Endothelial cell of umbilical vein (primary cell): ENCODE data around the gene C1QB. TPM values are rescaled to one million over a fixed set of nuclear protein-coding genes. Genes with fewer than 3 reads are reported as not detected.

ENCODE experiments used
- BruUV-seq: library from RNA; stranded (reverse); fragments of 400-500 nt; replicated peaks from 2 replicates; lab custom pipeline; 2021; lab: Mats Ljungman, UMichigan
- CTCF ChIA-PET: fragments of 300-600, 350-600 bp; sonication (Branson Sonifier 250); formaldehyde crosslinking; loops from one replicate; lab custom pipeline; 2021; ENCODE audit warnings: antibody characterized with exemption, inconsistent platforms; lab: Charles Lee
- POLR2A ChIA-PET: fragments of 300-600, 350-600 bp; sonication (Branson Sonifier 250); formaldehyde crosslinking; loops from one replicate; lab custom pipeline; 2021; ENCODE audit warnings: antibody characterized with exemption, inconsistent platforms; lab: Charles Lee
- DNase-seq: peaks from one replicate; pipeline ENCODE4 v3.0.0-alpha.2; 2011; ENCODE audit warnings: low read depth, low spot score
- FAIRE-seq: peaks from 2 replicates; lab custom pipeline; 2011; peaks lifted over from hg19 to GRCh38; lab: Jason Lieb, UNC
- H2AFZ ChIP-seq: 2 replicates; pipeline ENCODE4 v1.6.0; 2012; ENCODE audit warnings: low read depth, low read length, control low read depth, inconsistent platforms
- H3K27ac ChIP-seq: 2 replicates; pipeline ENCODE4 v1.5.1; 2011; ENCODE audit warnings: low read depth, mild to moderate bottlenecking, control low read depth, low read length, moderate library complexity; ENCODE audit not compliant: insufficient read depth
- H3K27me3 ChIP-seq, 2 experiments: 2 replicates each; pipeline versions ENCODE4 v1.6.0 to v1.6.1; 2011; ENCODE audit warnings: low read length in 2 of 2, mixed read lengths in 1 of 2; ENCODE audit not compliant: control insufficient read depth in 2 of 2, insufficient read depth in 2 of 2
- H3K36me3 ChIP-seq, 2 experiments: 2 replicates in 1 of 2; 3 replicates in 1 of 2; pipeline ENCODE4 v1.5.1; 2011; ENCODE audit warnings: low read length in 2 of 2, mild to moderate bottlenecking in 1 of 2, moderate library complexity in 1 of 2; ENCODE audit not compliant: control insufficient read depth in 2 of 2, insufficient read depth in 2 of 2; ENCODE audit errors: extremely low read depth in 1 of 2
- H3K4me1 ChIP-seq: 3 replicates; pipeline ENCODE4 v1.5.1; 2011; ENCODE audit warnings: mild to moderate bottlenecking, low read length; ENCODE audit not compliant: control insufficient read depth, insufficient read depth; ENCODE audit errors: extremely low read depth
- H3K4me2 ChIP-seq: 2 replicates; pipeline ENCODE4 v1.6.1; 2011; ENCODE audit warnings: low read length, control low read depth, mixed read lengths; ENCODE audit not compliant: insufficient read depth
- H3K4me3 ChIP-seq, 3 experiments: fragments of 200-600 bp in 1 of 3; sonication (generic), shearing (Covaris generic) in 1 of 3; replicated peaks in 1 of 3; 2 replicates each; pipeline ENCODE4 v1.5.1; 2011 to 2016; ENCODE audit warnings: control low read depth in 3 of 3, low read length in 3 of 3, mild to moderate bottlenecking in 2 of 3, inconsistent platforms in 1 of 3, low read depth in 1 of 3, moderate library complexity in 1 of 3; ENCODE audit not compliant: insufficient read depth in 1 of 3
- H3K79me2 ChIP-seq: 2 replicates; pipeline ENCODE4 v1.6.0; 2012; ENCODE audit warnings: low read length, inconsistent platforms; ENCODE audit not compliant: control insufficient read depth, insufficient read depth
- H3K9ac ChIP-seq: replicated peaks from 2 replicates; pipeline ENCODE3; 2011; ENCODE audit warnings: low read length, control low read depth; ENCODE audit not compliant: insufficient read depth; ENCODE audit errors: extremely low read depth
- H3K9me1 ChIP-seq: replicated peaks from 3 replicates; pipeline ENCODE4 v1.6.0; 2011; ENCODE audit warnings: mild to moderate bottlenecking, low read length; ENCODE audit not compliant: control insufficient read depth, insufficient read depth; ENCODE audit errors: extremely low read depth
- H3K9me3 ChIP-seq: replicated peaks from 2 replicates; pipeline ENCODE4 v1.5.1; 2012; ENCODE audit warnings: low read length, inconsistent platforms; ENCODE audit not compliant: control insufficient read depth, insufficient read depth
- H4K20me1 ChIP-seq: replicated peaks from 2 replicates; pipeline ENCODE3; 2011; ENCODE audit warnings: mild to moderate bottlenecking, low read length; ENCODE audit not compliant: control insufficient read depth, insufficient read depth; ENCODE audit errors: extremely low read depth
- EZH2 ChIP-seq: IDR thresholded peaks from 2 replicates; pipeline ENCODE4 v1.6.1; 2012; ENCODE audit warnings: borderline replicate concordance, low read depth, mild to moderate bottlenecking, moderate library complexity, low read length, inconsistent platforms; ENCODE audit not compliant: severe bottlenecking
- FOS ChIP-seq: IDR thresholded peaks from 2 replicates; pipeline ENCODE4 v1.6.1; 2011; ENCODE audit warnings: mild to moderate bottlenecking, low read length, moderate library complexity, borderline replicate concordance; ENCODE audit not compliant: insufficient read depth
- GATA2 ChIP-seq: IDR thresholded peaks from 2 replicates; pipeline ENCODE4 v1.7.0; 2011; ENCODE audit warnings: low read depth, mild to moderate bottlenecking, moderate library complexity, mixed read lengths, low read length; ENCODE audit not compliant: insufficient read length, insufficient read depth
- JUN ChIP-seq: IDR thresholded peaks from 2 replicates; pipeline ENCODE4 v1.6.1; 2011; ENCODE audit warnings: borderline replicate concordance, low read depth; ENCODE audit not compliant: insufficient read length, insufficient read depth
- MYC ChIP-seq: IDR thresholded peaks from one replicate; pipeline ENCODE4 v1.6.1; 2011; ENCODE audit warnings: mild to moderate bottlenecking, low read depth, low read length
- POLR2A ChIP-seq: IDR thresholded peaks from 2 replicates; pipeline ENCODE4 v1.6.1; 2012; ENCODE audit warnings: low read depth, mild to moderate bottlenecking, control low read depth, low read length
- POLR2AphosphoS5 ChIP-seq: IDR thresholded peaks from 2 replicates; pipeline ENCODE4 v1.6.1; 2012; ENCODE audit warnings: low read depth, mild to moderate bottlenecking, control low read depth, low read length, moderate library complexity; ENCODE audit not compliant: insufficient read depth
- dilution Hi-C: fragments of 300-500 bp; cut with MboI; formaldehyde crosslinking; loops from one replicate; pipeline ENCODE4 v1.15.0; 2019; ENCODE audit warnings: low sequenced_read_pairs; ENCODE audit not compliant: extremely low pct_ligation_motif_present
- intact Hi-C: fragments of 100-400 bp; cut with micrococcal nuclease; formaldehyde crosslinking; loops from one replicate; pipeline ENCODE4 v1.10.0; 2022
- polyA plus RNA-seq, 4 experiments: library from polyadenylated mRNA; depleted of rRNA in 3 of 4; stranded (reverse) in 3 of 4; unstranded in 1 of 4; fragments of >200 nt; gene quantifications; 2 replicates each; pipeline versions ENCODE4 v1.2.1 to v1.2.3, GENCODE V29; 2011 to 2012; ENCODE audit warnings: missing spikeins in 1 of 4
- total RNA-seq: library from RNA; stranded (reverse); gene quantifications from 2 replicates; pipeline ENCODE4 v1.2.3, GENCODE V29; 2021
- TF ChIP-seq, protein P1 (sequence below): IDR thresholded peaks from 2 replicates; pipeline ENCODE4 v1.6.1; 2011; ENCODE audit not compliant: insufficient read depth, insufficient read length
- TF ChIP-seq, protein P2 (sequence below), 2 donors: IDR thresholded peaks; 1 replicate in 1 of 2; 2 replicates in 1 of 2; pipeline ENCODE4 v1.5.1; 2011; ENCODE audit warnings: low read length in 2 of 2, mild to moderate bottlenecking in 2 of 2, moderate library complexity in 2 of 2, control low read depth in 1 of 2, inconsistent platforms in 1 of 2, low read depth in 1 of 2; ENCODE audit not compliant: insufficient read depth in 1 of 2; ENCODE audit errors: extremely low read depth in 1 of 2

The C1QB gene
- total and polyA plus RNA-seq, 2 donors (not counting 3 experiments of a cell fraction or from before 2014, with no cell fraction given), result not detected

DNA sequence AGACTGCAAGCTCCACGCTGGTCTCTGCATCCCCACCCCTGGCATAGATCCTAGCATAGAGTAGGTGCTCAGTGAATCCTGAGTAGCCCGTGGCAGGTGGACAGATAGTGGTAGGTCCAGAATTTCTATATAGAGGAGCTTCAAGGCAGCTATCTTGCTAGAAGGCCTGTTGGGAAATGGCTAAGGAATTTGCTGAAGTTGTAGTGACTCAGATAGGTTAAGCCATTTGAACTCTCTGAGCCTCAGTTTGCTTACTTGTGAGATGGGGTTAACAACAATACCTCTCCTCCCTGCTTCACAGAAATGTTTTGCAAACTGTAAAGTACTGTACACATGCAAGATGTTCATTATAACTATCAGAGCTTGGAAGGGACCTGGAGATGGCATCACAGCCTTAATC, 34.2 kb downstream of the C1QB start:
- TF ChIP-seq, protein P1, sequence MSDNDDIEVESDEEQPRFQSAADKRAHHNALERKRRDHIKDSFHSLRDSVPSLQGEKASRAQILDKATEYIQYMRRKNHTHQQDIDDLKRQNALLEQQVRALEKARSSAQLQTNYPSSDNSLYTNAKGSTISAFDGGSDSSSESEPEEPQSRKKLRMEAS, result no peak
- no peak for TF ChIP-seq FOS
- no peak for TF ChIP-seq POLR2AphosphoS5
- TF ChIP-seq POLR2A, result no peak
- dilution Hi-C loops, result no loop called here
- Histone ChIP-seq H3K9me1 (no peaks in the 10 kb centered on the region), H3K36me3 (no peaks in the 10 kb centered on the region), H4K20me1 (no peaks in the 10 kb centered on the region), H3K9me3 (no peaks in the 10 kb centered on the region), H3K4me1 (peaks cover 6% of the 10 kb centered on the region), H3K27me3 (peaks cover 3 to 4% of the 10 kb centered on the region in 2 experiments), H3K79me2 (no peaks in the 10 kb centered on the region), H3K4me2 (no peak overlapping the region), H2AFZ (no peak overlapping the region), H3K27ac (no peak overlapping the region), H3K9ac (no peak overlapping the region), H3K4me3 (no peak overlapping the region)
- DNase-seq, result no peak
- ChIA-PET POLR2A (no interaction called here), CTCF (interaction anchor here (1.2 to 1.8 kb wide), 4 partner anchors 11 to 243 kb away, joined by 4 to 6 read pairs (median 5); no protein-coding TSS in a partner anchor)
- no TSS peak for BruUV-seq
- intact Hi-C loops, result no loop called here
- no peak for FAIRE-seq

DNA sequence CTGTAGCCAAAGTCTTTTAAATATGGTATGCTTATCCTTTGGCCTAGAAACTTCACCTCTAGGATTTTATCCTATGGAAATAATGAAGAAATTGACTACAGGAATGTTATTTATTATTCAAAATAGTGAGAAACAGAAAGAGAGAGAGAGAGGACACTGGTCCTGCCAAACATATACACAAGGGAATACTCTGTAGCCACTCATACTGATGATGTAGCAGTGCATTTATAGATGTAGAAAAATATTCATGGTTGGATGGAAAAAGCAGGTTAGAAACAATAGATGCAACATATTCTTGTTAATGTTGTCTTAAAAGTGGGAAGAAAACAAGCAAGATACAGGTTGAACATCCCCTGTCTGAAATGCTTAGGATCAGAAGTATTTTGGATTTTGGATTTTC, 35.4 kb downstream of the C1QB start:
- Histone ChIP-seq H2AFZ (no peak overlapping the region), H3K9ac (no peak overlapping the region), H3K79me2 (no peaks in the 10 kb centered on the region), H3K9me1 (no peaks in the 10 kb centered on the region), H3K9me3 (no peaks in the 10 kb centered on the region), H3K4me2 (no peak overlapping the region), H3K36me3 (no peaks in the 10 kb centered on the region), H3K4me3 (no peak overlapping the region), H3K27me3 (peaks cover 3 to 4% of the 10 kb centered on the region in 2 experiments), H3K27ac (no peak overlapping the region), H4K20me1 (no peaks in the 10 kb centered on the region), H3K4me1 (peaks cover 6% of the 10 kb centered on the region)
- intact Hi-C loops, result no loop called here
- FAIRE-seq (peak; percentile 59), DNase-seq (no peak)
- ChIA-PET POLR2A (no interaction called here), CTCF (interaction anchor here (1.2 to 1.7 kb wide), 4 partner anchors 14 to 242 kb away, joined by 4 to 9 read pairs (median 4); no protein-coding TSS in a partner anchor)
- no peak for TF ChIP-seq EZH2
- TF ChIP-seq FOS, result no peak
- TF ChIP-seq, protein P1, result no peak
- no peak for TF ChIP-seq POLR2AphosphoS5
- TF ChIP-seq POLR2A, result no peak
- no peak for TF ChIP-seq GATA2
- TF ChIP-seq, protein P2, sequence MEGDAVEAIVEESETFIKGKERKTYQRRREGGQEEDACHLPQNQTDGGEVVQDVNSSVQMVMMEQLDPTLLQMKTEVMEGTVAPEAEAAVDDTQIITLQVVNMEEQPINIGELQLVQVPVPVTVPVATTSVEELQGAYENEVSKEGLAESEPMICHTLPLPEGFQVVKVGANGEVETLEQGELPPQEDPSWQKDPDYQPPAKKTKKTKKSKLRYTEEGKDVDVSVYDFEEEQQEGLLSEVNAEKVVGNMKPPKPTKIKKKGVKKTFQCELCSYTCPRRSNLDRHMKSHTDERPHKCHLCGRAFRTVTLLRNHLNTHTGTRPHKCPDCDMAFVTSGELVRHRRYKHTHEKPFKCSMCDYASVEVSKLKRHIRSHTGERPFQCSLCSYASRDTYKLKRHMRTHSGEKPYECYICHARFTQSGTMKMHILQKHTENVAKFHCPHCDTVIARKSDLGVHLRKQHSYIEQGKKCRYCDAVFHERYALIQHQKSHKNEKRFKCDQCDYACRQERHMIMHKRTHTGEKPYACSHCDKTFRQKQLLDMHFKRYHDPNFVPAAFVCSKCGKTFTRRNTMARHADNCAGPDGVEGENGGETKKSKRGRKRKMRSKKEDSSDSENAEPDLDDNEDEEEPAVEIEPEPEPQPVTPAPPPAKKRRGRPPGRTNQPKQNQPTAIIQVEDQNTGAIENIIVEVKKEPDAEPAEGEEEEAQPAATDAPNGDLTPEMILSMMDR (IDR thresholded peaks at IDR 0.05; ENCODE audit: extremely low read depth in 1 of 2, insufficient read depth in 1 of 2, low read depth in 1 of 2, low read length in 2 of 2), result no peak
- TF ChIP-seq MYC, result no peak
- TF ChIP-seq JUN, result no peak
- BruUV-seq, result no TSS peak
- dilution Hi-C loops, result no loop called here
